IPS-11a (cell line): Measurements from ENCODE around the gene MMP24.
"Not testable (repeated sequence)": the region's sequence is repeated elsewhere in the genome, so short reads cannot be mapped to it uniquely, and the experiment has no call there.

Experiments
- H3K4me3 ChIP-seq: one replicate; pipeline ENCODE4 v1.5.1; 2013; ENCODE audit warnings: low read depth, low read length, control low read depth

Gene MMP24

GRCh38 chr20:35305682-35306556 lies 79.4 kb downstream of the MMP24 start:
- H3K4me3 ChIP-seq: no peak overlapping the region

GRCh38 chr20:35306931-35307517 lies 80.5 kb downstream of the MMP24 start:
- no peak overlapping the region for H3K4me3 ChIP-seq

GRCh38 chr20:35307666-35308653 lies 81.5 kb downstream of the MMP24 start:
- no peak overlapping the region for H3K4me3 ChIP-seq

DNA sequence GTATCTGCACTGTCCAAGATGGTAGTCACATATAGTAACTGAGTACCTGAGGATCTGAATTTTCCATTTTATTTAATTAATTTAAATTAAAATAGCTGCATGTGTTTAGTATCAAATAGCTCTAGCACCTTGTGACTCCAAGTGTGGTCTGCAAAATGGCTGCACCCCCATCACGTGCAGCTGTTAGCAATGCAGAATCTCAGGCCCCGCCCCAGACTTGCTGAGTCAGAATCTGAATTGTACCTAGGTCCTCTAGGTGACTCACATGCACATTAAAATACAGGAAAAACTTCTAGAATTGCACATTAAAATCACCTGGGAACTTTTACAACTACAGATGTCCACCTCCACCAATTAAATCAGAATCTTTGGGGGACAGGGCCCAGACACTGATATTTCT lies 84.9 kb downstream of the MMP24 start:
- H3K4me3 ChIP-seq: no peak overlapping the region

GRCh38 chr20:35311822-35312221 lies 85.3 kb downstream of the MMP24 start:
- H3K4me3 ChIP-seq: no peak overlapping the region

DNA sequence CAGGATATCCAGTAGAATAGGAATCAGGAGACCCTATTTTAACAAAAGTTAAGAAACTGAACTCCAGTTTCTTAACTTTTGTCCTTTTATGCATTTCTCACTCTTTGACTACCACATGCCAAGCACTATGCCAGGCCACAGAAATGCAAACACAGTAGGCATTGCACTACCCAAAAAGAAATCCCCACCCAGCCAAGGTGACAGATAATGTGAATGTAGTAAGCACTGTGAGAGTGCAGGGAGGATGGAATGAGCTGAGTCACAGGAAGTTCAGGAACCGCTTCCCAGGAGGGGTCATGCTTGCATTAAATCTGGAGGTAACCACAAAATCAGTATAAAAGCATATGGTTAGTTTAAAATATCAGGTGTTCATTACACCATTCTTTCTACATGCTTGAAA lies 85.8 kb downstream of the MMP24 start:
- H3K4me3 ChIP-seq: no peak overlapping the region

GRCh38 chr20:35314816-35315631 lies 88.5 kb downstream of the MMP24 start:
- H3K4me3 ChIP-seq: no peak overlapping the region

GRCh38 chr20:35315632-35316020 lies 89.1 kb downstream of the MMP24 start:
- H3K4me3 ChIP-seq: not testable (repeated sequence)

GRCh38 chr20:35316086-35316485 lies 89.6 kb downstream of the MMP24 start:
- H3K4me3 ChIP-seq: no peak overlapping the region

DNA sequence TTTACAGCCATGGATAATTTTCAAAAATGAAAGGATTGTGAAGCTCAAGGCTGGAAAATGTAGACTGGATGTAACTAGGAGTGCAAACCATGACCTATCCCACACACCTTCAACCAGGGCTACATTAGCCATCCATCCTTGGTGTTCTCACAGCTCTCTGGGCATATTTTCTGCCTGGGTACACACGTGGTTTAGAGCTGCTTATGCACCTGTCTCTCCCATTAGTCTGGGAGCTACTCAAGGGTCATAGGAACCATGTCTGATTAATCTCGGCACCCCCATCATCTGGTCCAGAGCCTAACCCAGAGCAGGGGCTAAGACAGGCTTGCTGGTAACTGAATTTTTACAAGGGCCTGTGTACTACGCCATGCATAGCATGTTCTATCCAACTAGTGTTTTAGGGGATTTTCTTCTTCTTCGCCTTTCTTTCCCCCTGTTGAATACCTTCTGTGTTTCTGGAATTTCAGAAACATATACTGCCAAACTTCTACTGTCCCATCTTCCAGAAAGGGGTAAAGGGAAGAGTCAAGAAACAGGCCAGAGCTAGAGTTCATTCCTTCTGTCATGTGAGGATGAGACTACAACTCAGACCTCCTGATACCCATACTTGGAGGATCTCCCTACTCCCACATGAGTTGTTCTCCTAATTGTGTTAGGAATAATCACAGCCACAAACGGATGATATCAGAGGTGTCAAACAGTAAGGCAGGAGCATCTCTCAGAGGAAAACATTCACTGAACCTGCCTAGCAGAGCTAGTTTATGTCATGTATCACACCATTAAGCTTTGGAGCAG lies 91.1 kb downstream of the MMP24 start:
- H3K4me3 ChIP-seq: no peak overlapping the region

GRCh38 chr20:35318502-35319157 lies 92.1 kb downstream of the MMP24 start:
- no peak overlapping the region for H3K4me3 ChIP-seq

DNA sequence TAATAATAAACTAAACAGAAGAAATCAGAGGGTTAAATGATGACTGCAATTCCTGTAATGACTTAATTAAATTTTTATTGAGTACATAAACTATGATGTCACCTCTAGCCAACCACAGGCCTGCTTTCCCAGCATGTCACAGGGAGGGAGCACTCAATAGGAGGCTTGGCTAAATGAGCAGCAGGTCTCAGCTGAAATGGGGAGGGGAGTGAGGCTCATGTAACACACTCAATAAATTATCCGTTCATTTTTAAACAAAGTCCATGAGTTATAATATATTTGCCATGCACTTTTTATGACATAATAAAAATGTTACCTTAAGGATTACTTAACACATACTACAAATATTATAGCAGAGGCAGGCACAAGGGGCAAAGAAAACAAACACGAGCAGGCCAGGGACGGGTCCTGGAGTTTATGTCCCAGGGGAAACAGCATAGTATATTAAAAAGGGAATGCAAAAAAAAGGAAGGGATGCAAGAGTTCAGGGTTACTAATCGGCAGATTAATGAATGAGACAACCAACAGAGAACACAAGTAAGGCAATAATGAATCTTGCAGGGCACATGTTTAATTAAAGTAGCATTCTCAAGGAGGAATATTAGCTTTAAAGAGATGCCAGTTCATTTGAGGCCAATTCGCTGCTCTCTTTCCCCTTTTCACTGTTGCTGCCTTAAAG lies 92.8 kb downstream of the MMP24 start:
- no peak overlapping the region for H3K4me3 ChIP-seq

GRCh38 chr20:35319871-35320197 lies 93.3 kb downstream of the MMP24 start:
- no peak overlapping the region for H3K4me3 ChIP-seq

- no peak overlapping the region for H3K4me3 ChIP-seq
These were observed 94.1 kb downstream of the MMP24 start for GRCh38 chr20:35320396-35321126.

DNA sequence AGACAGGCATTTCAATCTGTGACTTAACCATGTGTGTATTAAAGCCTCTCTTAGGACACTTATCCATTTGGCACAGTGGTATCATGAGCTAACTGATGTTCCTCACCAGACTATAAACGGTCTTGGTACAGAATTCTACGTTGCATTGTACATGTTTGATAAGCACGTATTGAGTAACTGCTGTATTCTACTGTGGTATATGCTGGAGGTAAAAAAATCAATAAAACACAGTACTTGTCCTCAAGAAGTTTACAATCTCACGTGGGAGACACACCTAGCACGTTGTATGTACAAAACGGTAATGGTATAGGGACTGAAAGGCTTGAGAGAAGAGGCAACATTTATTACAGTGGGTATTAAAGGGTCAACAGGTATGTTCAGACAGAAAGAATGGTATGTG lies 98.9 kb downstream of the MMP24 start:
- H3K4me3 ChIP-seq: no peak overlapping the region

DNA sequence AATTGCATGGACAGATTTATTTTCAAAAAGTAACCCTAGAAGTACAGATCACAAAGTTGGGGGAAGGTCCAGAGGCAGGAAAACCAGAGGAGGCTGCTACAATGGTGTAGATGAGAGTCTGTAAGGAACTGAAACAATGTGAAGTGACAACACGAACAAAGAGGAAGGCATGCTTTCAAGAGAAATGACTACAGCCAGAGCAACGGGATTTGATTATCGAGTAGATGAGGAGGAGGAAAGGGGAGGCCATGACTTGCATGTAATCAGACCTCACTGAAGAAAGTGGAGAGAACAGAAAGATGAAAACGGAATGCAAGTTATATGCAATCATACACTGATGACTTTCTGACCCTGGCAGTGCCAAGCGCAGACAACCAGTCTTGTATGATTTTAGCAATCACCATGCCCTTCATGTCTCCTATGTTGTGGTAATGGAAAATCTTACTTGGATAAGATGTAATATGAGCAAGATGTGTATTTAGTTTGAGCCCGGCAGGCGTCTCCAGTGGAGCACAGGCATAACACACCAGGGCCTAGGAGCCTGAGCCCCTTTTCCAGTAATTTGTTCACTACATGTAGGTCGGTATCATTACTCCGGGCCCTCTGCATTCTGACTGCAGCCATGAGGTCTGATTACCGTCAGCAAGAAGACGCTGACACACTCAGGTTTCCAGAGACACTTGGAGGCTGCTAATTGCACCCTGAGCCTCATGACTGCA lies 99.7 kb downstream of the MMP24 start:
- no peak overlapping the region for H3K4me3 ChIP-seq
